IPS-NIHi7 (cell line): Measurements from ENCODE around the gene CHI3L1.
"Not testable (repeated sequence)": the region's sequence is repeated elsewhere in the genome, so short reads cannot be mapped to it uniquely, and the experiment has no call there.

Source experiments
- DNase-seq: peaks from one replicate; pipeline ENCODE4 v3.0.0; 2012; ENCODE audit warnings: mixed read lengths; ENCODE audit errors: extremely low spot score

CHI3L1 gene

DNA sequence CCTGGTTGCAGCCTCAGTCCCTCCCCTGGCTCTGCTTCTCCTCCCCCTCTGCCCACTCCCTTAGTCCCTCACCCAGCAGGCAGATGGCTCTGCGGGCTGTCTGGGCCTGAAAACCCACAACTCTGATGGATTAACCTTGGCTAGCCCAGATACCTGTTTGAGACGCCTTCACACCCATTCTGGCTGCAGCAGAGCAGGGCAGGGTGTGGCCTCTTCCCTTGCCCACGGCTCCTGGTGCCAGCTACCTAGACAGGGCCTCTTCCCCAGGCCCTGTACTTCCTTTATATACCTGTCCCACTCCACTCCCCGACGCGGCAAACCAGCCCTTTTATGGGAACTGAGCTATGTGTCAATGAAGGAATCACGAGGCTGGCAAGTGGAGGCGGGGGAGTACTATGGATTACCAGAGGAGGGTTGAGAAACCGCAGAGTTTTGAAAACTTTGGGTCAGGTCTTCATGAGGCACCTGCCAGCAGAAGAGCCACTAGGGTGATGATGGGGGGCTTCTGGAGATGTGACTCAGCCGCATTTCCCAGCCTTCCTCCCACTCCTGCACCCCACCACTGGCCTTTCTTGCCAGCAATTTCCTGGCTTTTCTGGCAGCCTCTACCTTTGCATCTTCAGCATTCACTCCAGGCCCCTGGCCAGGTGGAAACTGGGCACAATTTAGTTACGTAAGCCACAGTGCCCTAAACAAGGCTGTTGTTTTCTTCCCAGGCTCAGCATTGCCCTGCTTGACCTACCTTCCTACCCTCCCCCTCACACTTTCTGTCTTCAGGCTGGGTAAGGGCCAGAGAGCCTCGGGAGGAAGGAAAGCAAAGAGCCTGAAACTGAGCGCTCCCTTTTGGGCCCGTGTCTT, at the start of gene CHI3L1:
TSS of gene CHI3L1 (minus strand) at position 259 of the 858 bp plus-strand sequence. CDS start at position 178, 81 bp downstream.
- DNase-seq = peak; percentile 51

DNA sequence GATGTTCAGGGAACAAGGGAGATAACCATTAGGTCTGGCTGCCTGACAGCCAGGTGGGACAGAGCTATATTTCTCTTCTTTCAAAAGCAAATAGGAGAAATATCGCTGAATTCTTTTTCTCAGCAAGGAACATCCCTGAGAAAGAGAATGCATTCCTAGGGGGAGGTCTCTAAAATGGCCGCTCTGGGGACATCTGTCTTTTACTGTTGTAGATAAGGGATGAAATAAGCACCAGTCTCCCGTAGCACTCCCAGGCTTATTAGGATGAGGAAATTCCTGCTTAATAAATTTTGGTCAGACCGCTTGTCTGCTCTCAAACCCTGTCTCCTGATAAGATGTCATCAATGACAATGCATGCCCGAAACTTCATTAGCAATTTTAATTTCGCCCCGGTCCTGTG, 48.4 kb upstream of the CHI3L1 start:
- not testable (repeated sequence) for DNase-seq

DNA sequence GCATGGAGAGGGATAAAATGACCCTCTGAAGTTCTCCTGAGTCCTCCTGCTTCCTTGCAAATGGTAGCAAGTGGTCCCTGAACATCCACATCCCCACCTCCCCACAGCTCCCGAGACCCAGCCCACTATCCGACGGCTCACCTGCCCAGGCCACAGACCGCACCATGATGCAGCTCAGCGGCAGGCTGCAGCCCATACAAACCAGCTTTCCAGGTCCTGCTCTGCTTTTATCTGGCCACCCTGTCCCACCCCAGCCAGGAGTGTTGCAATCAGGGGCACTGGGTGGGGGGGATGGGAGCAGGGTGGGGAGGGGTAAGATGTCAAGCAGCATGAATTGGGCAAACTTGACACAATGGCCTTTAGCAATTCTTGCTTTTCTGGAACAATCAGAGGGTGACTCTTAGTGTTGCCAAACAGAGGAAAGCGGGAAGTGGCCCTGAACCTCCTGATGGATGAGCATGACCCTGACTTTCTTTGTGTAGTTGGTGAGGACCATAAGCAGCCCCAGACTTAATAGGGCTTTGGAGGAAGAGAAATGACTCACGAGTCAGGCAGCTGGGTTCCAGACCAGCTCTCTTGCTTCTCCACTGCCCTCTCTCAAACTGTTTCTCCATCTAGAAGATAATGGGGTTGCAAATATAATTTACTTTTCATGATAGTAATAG, 43.1 kb upstream of the CHI3L1 start, which contains the start of gene CHIT1:
TSS of gene CHIT1 (minus strand) at position 203 of the 665 bp plus-strand sequence. CDS start at position 166, 37 bp downstream.
- no peak for DNase-seq

DNA sequence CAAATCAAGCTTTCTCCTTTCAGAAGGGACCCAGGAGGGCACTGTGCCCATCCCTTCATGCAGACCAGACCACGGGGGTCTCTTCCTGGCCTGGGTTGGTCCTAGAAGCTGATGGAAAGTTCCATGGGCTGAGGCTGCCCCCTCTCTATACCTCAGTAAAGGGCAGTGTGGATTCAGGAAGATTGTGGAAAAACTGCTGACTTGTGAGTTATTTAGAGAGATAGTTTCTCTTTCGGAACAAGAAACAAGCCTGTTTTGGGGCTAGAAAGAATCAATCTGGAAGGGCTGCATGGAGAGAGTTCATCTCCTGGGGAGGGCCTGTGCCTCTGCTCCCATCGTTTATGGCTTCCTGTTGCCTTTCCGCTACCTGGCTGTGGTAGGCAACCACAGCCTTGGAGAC, 42.2 kb upstream of the CHI3L1 start:
- DNase-seq = no peak

DNA sequence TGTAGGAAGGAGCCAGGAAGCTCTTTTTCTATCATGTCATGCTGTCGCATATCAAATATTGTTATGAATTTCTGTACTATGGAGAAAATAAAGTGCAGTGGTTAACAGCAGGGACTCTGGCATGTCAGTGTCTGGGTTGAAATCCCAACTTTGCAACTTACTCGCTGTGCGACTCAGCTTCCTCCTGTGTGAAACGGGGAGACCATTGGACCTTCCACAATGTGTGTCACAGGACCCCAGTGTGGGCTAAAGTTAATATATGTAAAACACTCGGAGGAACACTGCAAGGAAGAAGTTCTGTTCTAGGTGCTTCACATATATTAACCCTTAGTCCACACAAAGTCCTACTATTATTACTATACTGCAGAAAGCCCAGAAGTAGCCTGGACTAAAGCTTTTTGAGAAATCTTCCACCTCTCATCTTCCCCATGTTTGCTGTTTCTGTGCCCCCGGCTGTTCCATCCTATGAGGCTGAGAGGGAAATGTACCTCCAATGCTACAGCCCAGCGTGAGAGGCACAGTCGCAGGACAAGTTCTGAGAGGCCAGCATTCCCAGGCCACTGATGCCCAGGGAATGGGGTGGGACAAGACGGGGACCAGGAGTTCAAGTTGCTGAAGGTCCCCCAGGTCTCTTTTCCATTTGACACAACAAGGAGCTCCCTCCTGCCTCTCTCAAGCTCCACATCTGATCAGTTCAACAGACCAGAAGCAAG, 41.0 kb upstream of the CHI3L1 start:
- no peak for DNase-seq

DNA sequence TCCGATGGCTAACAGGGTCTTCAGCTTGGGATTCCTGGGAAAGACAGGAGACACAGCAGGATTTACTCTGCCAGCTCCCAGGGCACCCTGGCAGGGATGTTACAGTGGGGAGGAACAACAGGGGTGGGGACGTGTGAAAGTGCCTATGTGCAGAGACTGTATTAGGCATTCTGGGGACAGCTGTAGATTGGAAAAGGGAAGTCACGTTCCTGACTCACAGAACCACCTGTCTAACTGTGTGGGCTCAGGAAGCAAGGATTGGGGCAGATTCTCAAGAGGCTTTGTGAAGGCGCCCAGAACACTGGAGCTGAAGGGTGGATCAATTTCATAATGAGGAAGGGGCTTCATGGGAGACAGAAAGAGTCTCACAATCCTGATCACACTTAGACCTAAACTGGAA, 38.6 kb upstream of the CHI3L1 start:
- DNase-seq = no peak

DNA sequence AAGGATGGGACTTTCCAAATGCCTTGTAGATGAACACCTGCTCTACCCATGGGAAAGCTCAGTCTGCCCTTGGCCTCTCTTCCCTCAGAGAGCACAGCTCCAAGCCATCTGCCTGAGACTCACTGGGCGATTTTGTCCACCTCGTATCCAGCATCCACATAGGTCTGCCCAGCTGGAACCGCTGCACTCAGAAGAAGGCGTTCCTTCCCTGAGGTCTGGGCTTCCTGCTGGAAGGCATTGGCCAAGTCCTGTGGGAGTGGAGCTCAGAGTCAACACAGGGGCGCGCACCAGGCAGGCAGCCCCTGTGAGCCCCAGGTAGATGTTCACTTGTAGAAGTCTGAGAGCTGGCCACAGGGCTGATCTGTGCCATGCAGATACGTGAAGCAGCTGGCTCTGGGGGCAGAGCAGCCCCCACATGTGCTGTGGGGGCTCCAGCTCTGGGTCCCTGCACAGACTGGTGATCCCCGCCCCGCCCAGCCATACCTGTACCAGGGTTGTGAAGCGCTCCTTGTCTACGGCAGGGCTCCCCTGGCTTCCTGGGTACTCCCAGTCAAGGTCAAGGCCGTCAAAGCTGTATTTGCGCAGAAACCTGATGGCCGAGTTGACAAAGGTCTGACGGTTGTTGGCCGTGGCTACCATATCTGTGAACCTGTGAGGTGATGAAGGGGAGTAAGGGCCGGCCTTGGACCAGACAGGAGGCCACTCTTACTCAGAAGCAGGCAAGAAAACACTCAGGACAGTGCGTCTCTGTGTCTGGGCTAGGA, 36.7 kb upstream of the CHI3L1 start:
- DNase-seq = no peak

DNA sequence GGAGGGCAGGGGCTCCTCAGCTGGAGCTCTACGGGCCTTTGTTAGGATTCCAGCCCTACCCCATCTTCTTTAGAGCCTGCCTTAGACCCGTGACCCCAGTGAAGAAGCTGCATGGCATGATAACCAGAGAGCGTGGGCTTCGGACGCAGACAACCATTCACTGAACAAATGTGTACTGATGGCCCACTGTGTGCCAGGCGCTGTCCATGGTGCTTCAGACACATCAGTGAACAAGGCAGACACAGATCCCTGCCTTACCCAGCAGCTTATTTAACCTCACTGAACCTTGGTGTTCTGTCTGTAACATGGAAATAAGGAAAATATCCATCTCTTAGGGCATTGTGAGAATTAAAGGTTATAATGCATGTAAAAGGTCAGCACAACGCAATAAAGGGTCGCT, 33.4 kb upstream of the CHI3L1 start:
- DNase-seq = peak; percentile 54

DNA sequence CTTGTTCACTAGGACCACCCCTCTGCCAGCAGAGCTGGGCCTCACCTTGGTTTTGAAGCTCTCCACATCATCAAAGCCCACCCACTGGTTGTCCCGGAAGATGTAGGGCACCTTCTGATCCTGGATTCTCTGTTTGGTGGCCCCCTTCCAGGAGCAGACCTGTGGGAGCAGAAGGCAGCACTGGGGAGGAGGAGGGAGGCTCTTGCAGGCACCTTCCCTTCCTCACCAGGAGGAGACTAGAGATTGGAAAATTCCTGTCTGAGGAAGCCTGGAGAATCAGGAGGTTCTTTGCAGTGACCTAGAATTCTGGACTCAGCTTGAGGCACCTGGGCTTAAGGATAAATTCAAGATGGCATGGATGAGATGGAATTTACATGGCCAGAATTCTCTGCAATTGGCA, 32.7 kb upstream of the CHI3L1 start:
- DNase-seq = no peak

DNA sequence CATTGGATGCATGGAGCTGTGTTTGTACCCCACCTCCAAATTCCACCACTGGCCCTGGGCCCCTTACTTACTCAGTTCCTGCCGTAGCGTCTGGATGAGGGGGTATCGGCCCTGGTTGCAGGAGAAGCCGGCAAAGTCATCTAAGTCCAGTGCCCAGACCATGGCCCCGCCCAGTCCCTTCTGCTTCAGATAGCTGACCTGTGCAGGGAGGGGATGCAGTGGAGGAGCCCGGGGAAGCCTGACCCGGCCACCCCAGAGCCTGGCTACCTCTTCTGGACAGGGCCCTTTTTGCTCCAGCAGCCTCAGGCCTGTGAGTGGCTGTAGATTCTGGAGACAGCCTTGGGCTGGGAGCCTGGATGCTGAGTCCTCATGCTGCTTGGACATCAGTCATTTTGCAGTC, 31.2 kb upstream of the CHI3L1 start:
- no peak for DNase-seq

DNA sequence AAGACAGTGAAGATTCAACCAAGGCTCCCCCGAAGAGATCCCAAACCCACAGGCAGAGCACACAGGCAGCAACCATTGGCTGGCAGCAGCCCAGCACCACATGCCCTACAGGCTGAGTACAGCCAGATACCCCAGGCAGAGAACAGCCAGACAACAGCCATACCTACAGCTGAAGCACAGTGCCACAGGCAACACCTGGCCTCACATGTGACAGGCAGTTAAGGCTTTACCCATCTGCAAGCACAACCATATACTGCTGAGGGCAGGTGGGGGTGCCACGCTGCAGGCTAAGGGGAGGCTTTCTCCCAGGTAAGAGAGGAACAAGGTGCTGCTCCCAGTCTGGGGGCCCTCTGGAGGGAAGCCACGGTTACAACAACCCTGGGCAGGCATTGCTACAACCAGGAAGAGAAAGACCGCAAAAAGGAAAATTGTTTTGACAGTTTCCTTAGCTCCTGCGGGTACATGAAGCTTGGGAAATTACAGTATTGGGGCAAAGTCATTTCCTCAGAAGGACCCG, 30.7 kb upstream of the CHI3L1 start:
- DNase-seq = peak; percentile 55

DNA sequence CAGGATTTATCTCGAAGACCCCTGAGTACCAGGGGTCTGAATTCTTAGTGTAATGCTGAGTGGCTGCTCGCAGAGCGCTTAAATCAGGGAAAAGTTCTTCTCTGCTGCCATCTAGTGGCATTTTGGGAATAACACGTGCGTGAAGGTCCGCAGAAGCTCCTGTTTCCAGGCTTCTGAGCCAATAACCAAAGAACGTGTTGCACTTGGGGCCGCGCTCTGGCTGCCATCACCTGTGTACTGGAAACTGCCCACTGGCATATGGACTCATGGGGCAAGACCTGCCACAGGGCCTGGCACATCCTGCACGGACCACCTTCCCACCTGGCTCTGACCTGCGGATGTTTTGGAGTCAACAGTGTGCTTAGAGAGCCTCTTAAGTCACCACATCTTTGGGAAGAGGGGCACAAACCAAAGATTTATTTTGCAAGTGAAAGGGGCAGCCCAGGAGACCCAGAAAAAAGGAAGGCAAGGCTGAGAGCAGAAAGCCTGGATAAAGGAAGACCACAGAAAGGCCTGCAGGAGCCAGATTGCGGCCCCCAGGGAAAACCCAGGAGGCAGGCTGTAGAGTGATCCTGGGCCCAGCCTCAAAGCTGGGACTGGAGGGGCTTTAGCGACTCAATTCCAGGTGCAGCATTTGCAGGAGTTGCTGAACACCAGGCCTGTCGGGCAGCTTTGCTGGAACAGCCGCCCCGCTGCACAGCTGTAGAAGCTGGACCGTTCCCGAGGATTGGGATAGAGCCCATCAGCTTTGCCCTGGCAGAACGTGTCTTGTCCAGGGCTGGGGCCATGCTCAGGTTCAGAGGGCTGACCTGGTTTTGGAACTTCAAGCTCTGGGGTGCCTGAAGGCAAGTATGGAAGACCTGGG, 30.0 kb upstream of the CHI3L1 start:
- DNase-seq = peak; percentile 84

DNA sequence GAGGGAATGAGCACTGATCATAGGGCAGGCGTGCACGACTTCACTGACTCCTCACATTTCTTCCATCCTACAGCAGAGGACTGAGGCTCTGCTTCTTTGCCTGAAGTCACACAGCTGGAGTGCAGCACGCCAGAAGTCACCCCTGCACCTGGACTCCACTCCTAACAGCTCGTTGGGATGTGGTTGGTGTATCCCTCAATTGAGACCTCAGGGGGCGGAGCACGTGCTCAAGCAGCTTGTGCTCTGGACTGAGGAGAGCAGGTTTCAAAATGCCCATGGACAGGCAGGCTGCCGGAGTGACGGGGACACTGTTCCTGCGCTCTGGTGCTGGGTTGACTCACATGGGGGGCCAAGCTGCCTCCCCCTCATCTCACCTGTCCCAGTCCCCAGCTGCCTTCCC, 29.1 kb upstream of the CHI3L1 start:
- no peak for DNase-seq

DNA sequence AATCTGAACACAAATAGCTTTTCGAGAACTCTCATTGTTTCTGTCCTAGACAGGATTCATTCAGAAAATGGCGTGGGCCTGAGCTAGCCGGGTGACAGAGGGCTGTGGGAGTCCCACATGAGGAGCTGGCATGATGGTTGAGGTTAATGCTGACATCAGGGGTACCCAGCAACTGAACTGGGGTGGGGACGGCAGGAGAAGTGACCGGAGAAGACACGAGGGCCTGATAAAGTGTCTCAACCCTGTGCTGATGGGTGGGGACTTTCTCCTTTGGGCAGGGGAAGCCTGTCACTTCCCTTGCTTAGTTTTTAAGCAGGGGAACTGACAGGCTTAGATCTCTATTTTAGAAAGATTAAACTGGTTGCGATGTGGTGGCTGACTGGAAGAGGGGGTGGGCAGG, 28.4 kb upstream of the CHI3L1 start:
- no peak for DNase-seq

DNA sequence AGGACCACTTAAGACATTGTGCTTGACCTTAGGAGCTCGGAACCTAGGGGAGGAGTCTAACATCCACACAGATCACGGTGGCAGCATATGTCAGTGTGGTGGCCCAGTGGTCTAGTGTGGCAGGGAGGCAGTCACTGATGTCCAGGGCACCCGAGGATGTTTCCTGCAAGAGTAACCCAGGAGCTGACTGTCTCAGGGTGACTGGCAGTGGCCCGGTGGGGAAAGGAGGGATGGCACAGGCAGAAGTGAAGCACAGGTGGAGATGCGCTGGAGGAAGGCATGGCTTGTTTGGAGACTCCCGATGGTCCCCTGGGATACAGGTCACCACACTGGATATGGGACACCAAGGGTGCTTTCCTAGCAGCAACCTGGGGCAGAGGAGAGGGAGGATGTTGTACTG, 26.6 kb upstream of the CHI3L1 start:
- DNase-seq = no peak

DNA sequence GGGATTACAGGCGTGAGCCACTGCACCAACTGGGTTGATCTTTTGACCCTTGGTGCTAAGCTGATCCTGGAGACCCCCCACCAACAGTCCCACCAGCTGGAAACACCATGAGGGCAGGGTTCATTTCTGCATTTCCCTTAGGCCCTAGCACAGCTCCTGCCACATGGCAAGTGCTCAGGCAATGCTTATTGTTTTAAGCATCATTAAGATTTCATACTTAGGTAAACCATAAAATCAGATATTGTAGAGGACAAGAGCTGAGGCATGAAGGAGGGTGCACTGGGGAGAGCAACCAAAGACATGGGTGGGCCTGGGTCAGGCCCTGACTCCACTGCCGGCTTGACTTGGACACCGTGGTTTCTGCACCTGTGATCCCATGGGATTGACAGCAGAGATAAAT, 25.3 kb upstream of the CHI3L1 start:
- DNase-seq = no peak

DNA sequence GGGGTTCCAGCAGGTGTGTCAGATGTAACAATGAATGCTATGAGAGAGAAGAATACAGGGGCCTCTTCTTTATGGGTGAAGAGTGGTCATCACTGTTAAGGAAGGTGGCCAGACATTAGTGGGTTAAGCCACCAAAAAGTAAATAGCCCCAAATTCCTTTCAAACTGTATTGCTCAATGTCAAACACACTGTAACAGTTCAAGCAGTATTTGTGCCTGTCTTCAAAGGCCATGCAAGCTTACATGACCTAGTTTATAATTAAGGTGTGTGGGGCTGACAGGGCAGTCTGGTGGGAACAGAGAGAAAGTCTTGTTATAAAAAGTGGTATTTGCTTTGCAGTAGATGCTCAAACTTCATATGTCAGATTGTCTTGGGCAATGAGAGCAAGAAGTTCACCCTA, 24.5 kb upstream of the CHI3L1 start:
- DNase-seq = no peak

DNA sequence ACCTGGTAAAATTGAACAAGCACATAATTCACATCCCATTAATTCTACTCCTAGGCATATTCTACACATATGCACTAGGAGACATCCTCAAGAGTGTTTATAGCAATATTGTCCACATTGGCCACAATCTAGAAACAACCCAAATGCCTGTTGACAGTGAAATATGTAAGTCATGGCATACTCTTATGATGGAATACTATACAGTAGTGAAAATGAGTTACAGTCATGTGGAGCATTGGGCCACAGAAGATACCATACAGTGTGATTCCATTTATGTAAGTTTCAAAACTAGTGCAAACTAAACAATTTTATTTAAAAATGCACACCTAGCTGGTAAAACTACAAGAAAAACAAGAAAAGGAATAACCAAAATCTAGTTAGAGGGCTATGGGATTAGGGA, 23.8 kb upstream of the CHI3L1 start:
- no peak for DNase-seq

DNA sequence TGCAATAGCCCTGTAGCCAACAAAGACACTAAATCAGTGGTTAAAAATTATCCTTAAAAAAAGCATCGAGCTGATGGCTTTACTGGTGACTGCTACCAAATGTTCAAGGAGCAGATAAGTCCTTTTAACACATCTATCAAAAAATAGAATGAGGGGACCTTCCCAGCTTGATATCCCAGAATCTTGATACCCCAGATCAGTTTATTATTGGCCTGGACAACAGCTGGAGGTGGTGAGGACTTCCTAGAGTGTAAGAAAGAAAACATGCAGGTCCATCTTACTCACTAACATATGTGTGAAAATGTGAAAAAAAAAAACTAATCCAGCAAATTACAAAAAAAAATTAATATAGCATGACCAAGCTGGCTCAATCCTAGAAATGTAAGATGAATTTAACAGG, 21.7 kb upstream of the CHI3L1 start:
- no peak for DNase-seq

DNA sequence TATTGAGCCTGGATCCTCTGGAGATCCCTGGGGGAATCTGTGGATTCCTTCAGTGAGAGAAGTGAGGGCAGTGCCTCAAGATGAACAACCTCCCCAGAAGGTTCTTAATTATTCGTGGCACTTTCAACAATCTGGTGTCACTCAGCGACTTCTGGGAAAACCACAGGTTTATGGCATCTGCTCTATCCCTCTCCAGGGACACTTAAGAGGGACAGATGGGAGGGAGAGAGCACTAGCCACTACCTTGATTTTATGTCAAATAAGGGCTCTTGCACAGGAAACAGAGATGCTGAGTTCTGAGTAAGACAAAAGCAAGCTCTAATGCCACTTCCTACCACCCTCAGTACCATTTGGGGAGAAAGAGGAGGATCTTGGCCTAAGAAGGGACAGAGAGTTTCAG, 21.2 kb upstream of the CHI3L1 start:
- DNase-seq = no peak
